Measurements from ENCODE around the gene ATG7.

Gene ATG7

DNA sequence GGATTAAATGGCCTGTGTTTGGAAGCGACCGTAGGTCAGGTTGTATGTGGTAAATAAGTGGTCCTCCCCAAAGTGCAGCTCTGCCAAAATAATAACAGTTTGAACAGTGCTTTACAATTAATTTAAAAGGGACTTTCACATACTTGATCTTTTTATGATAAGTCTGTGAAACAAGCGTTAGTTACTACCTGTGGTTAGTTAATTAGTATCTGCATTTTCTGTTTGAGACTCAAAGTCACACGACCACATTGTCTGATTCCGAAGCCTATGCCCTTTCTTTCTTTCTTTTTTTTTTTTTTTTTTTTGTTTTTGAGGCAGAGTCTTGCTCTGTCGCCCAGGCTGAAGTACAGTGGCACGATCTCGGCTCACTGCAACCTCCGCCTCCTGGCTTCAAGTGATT, 45.1 kb downstream of the ATG7 start:
- TF ChIP-seq ZNF155 (tag by site-specific recombination; IDR thresholded peaks at IDR 0.05) (no peak), ZFP37 (tag by site-specific recombination; IDR thresholded peaks at IDR 0.05) (no peak), ZNF23 (tag by site-specific recombination; IDR thresholded peaks at IDR 0.05; ENCODE audit: borderline replicate concordance) (no peak), ZBTB8A (tag by site-specific recombination; IDR thresholded peaks at IDR 0.05) (no peak), KLF7 (tag by site-specific recombination; IDR thresholded peaks at IDR 0.05; ENCODE audit: borderline replicate concordance) (no peak), ZNF16 (tag by site-specific recombination; IDR thresholded peaks at IDR 0.05; ENCODE audit: low read depth) (no peak), ZNF133 (tag by site-specific recombination; IDR thresholded peaks at IDR 0.05) (no peak), ZNF792 (tag by site-specific recombination; IDR thresholded peaks at IDR 0.05) (no peak), ZNF585B (tag by site-specific recombination; IDR thresholded peaks at IDR 0.05) (no peak)
- TF ChIP-seq, protein P1, sequence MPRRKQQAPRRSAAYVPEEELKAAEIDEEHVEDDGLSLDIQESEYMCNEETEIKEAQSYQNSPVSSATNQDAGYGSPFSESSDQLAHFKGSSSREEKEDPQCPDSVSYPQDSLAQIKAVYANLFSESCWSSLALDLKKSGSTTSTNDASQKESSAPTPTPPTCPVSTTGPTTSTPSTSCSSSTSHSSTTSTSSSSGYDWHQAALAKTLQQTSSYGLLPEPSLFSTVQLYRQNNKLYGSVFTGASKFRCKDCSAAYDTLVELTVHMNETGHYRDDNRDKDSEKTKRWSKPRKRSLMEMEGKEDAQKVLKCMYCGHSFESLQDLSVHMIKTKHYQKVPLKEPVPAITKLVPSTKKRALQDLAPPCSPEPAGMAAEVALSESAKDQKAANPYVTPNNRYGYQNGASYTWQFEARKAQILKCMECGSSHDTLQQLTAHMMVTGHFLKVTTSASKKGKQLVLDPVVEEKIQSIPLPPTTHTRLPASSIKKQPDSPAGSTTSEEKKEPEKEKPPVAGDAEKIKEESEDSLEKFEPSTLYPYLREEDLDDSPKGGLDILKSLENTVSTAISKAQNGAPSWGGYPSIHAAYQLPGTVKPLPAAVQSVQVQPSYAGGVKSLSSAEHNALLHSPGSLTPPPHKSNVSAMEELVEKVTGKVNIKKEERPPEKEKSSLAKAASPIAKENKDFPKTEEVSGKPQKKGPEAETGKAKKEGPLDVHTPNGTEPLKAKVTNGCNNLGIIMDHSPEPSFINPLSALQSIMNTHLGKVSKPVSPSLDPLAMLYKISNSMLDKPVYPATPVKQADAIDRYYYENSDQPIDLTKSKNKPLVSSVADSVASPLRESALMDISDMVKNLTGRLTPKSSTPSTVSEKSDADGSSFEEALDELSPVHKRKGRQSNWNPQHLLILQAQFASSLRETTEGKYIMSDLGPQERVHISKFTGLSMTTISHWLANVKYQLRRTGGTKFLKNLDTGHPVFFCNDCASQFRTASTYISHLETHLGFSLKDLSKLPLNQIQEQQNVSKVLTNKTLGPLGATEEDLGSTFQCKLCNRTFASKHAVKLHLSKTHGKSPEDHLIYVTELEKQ (tag by site-specific recombination; IDR thresholded peaks at IDR 0.05; ENCODE audit: borderline replicate concordance) = no peak
- TF ChIP-seq, protein P2, sequence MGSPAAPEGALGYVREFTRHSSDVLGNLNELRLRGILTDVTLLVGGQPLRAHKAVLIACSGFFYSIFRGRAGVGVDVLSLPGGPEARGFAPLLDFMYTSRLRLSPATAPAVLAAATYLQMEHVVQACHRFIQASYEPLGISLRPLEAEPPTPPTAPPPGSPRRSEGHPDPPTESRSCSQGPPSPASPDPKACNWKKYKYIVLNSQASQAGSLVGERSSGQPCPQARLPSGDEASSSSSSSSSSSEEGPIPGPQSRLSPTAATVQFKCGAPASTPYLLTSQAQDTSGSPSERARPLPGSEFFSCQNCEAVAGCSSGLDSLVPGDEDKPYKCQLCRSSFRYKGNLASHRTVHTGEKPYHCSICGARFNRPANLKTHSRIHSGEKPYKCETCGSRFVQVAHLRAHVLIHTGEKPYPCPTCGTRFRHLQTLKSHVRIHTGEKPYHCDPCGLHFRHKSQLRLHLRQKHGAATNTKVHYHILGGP (tag by site-specific recombination; IDR thresholded peaks at IDR 0.05) = no peak
- TF ChIP-seq, protein P3, sequence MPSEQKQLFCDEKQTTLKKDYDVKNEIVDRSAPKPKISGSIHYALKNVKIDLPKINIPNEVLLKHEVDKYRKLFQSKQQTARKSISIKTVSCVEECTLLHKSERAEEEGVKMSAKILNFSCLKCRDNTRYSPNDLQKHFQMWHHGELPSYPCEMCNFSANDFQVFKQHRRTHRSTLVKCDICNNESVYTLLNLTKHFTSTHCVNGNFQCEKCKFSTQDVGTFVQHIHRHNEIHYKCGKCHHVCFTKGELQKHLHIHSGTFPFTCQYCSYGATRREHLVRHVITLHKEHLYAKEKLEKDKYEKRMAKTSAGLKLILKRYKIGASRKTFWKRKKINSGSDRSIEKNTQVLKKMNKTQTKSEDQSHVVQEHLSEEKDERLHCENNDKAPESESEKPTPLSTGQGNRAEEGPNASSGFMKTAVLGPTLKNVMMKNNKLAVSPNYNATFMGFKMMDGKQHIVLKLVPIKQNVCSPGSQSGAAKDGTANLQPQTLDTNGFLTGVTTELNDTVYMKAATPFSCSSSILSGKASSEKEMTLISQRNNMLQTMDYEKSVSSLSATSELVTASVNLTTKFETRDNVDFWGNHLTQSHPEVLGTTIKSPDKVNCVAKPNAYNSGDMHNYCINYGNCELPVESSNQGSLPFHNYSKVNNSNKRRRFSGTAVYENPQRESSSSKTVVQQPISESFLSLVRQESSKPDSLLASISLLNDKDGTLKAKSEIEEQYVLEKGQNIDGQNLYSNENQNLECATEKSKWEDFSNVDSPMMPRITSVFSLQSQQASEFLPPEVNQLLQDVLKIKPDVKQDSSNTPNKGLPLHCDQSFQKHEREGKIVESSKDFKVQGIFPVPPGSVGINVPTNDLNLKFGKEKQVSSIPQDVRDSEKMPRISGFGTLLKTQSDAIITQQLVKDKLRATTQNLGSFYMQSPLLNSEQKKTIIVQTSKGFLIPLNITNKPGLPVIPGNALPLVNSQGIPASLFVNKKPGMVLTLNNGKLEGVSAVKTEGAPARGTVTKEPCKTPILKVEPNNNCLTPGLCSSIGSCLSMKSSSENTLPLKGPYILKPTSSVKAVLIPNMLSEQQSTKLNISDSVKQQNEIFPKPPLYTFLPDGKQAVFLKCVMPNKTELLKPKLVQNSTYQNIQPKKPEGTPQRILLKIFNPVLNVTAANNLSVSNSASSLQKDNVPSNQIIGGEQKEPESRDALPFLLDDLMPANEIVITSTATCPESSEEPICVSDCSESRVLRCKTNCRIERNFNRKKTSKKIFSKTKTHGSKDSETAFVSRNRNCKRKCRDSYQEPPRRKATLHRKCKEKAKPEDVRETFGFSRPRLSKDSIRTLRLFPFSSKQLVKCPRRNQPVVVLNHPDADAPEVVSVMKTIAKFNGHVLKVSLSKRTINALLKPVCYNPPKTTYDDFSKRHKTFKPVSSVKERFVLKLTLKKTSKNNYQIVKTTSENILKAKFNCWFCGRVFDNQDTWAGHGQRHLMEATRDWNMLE (tag by site-specific recombination; conservative IDR thresholded peaks at IDR 0.05; ENCODE audit: low read depth) = no peak
- no peaks in the 10 kb centered on the region for H3K9me3 ChIP-seq (ENCODE audit: control insufficient read depth, insufficient read depth, low read depth, low read length)

DNA sequence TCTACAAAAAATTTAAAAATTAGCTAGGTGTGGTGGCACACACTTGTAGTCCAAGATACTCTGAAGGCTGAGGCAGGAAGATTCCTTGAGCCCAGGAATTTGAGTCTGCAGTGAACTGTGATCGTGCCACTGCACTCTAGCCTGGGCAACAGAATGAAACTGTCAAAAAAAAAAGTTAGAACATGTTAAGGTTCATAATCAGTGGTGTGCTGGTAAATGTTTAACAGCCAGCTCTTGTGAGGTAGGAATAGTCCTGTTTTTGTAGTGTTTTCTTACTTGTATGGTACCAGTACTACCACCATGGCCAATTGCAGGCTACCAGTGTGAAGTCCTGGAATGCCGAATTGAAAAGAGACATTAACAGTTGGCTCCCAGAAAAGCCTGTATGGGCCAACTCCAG, 50.7 kb downstream of the ATG7 start:
- no peaks in the 10 kb centered on the region for H3K9me3 ChIP-seq (ENCODE audit: control insufficient read depth, insufficient read depth, low read depth, low read length)
- POLR2A ChIA-PET = no interaction called here
- peaks cover 12 to 68% of the 10 kb centered on the region in 2 experiments for H3K36me3 ChIP-seq (ENCODE audit: control insufficient read depth in 2 of 2, insufficient read depth in 1 of 2, low read length in 2 of 2)
- no peak overlapping the region for H3K27ac ChIP-seq (ENCODE audit: extremely low read depth, low read depth, low read length)
- TF ChIP-seq, protein P4, sequence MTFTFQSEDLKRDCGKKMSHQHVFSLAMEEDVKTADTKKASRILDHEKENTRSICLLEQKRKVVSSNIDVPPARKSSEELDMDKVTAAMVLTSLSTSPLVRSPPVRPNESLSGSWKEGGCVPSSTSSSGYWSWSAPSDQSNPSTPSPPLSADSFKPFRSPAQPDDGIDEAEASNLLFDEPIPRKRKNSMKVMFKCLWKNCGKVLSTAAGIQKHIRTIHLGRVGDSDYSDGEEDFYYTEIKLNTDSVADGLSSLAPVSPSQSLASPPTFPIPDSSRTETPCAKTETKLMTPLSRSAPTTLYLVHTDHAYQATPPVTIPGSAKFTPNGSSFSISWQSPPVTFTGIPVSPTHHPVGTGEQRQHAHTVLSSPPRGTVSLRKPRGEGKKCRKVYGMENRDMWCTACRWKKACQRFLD (tag by site-specific recombination; IDR thresholded peaks at IDR 0.05) = no peak
- TF ChIP-seq ZNF394 (tag by site-specific recombination; IDR thresholded peaks at IDR 0.05; ENCODE audit: borderline replicate concordance) (no peak), ZNF530 (tag by site-specific recombination; IDR thresholded peaks at IDR 0.05; ENCODE audit: low read depth) (no peak), ZNF184 (tag by site-specific recombination; IDR thresholded peaks at IDR 0.05) (no peak)
- no peak overlapping the region for H3K4me3 ChIP-seq (ENCODE audit: low read depth, low read length)
- CTCF ChIA-PET = interaction anchor here (0.6 to 4.4 kb wide), 2 partner anchors 11 to 86 kb away, joined by 3 to 25 read pairs; no protein-coding TSS in a partner anchor
- no peaks in the 10 kb centered on the region for H3K4me1 ChIP-seq (ENCODE audit: control insufficient read depth, insufficient read depth, low read length)

More for the DNA sequence above, 45.1 kb downstream of the ATG7 start:
- Histone ChIP-seq H3K27ac (ENCODE audit: extremely low read depth, low read depth, low read length) (no peak overlapping the region), H3K4me3 (ENCODE audit: low read depth, low read length) (no peak overlapping the region), H3K4me1 (ENCODE audit: control insufficient read depth, insufficient read depth, low read length) (no peaks in the 10 kb centered on the region), H3K36me3 (ENCODE audit: control insufficient read depth in 2 of 2, insufficient read depth in 1 of 2, low read length in 2 of 2) (peaks cover 10 to 82% of the 10 kb centered on the region in 2 experiments)
- POLR2A ChIA-PET = no interaction called here
- CTCF ChIA-PET = interaction anchor here (0.6 to 1.0 kb wide), 2 partner anchors 81 to 156 kb away, joined by 4 to 6 read pairs; no protein-coding TSS in a partner anchor
